MV-4-11 (cell line): ENCODE measurements around the gene CHRM2.

ENCODE experiments used
- DNase-seq: peaks from one replicate; lab custom pipeline; 2025; lab: John Stamatoyannopoulos, UW

CHRM2 gene

GRCh38 chr7:136964347-136964746 lies 95.9 kb downstream of the CHRM2 start:
- DNase-seq: no peak

DNA sequence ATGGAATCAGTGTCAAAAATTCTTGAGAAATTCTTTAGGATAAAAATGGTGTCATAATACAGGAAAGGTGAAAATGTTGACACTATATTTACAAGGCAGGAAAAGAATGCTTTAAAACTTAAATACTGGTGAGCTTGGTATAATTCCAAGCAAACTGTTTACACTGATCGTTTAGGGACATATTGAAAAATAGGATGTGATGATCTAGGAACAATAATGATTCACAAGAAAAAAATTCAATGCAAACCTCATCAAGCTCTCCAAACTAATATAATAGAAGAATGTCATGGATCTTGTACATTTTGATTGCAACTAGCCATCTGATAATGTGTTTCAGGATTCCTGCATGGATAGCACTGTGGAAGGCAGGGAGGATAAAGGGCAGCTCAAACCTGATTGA lies 98.4 kb downstream of the CHRM2 start:
- no peak for DNase-seq

DNA sequence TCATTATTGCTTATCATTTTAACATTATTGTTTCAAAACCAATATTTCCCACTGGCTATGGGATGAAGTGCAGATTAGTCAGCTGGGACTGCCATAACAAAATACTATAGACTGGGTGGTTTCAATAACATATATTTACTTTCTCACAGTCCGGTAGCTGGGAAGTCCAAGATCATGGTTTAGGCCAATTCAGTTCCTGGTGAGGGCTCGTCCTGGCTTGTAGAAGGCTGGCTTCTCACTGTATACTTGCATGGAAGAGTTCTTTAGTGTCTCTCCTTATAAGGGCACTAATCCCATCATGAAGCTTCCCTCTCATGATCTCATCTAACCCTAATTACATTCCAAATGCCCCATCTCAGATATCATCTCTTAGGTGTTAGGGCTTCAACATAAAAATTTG lies 101.3 kb downstream of the CHRM2 start:
- no peak for DNase-seq

GRCh38 chr7:136971776-136972175 lies 103.3 kb downstream of the CHRM2 start:
- no peak for DNase-seq

DNA sequence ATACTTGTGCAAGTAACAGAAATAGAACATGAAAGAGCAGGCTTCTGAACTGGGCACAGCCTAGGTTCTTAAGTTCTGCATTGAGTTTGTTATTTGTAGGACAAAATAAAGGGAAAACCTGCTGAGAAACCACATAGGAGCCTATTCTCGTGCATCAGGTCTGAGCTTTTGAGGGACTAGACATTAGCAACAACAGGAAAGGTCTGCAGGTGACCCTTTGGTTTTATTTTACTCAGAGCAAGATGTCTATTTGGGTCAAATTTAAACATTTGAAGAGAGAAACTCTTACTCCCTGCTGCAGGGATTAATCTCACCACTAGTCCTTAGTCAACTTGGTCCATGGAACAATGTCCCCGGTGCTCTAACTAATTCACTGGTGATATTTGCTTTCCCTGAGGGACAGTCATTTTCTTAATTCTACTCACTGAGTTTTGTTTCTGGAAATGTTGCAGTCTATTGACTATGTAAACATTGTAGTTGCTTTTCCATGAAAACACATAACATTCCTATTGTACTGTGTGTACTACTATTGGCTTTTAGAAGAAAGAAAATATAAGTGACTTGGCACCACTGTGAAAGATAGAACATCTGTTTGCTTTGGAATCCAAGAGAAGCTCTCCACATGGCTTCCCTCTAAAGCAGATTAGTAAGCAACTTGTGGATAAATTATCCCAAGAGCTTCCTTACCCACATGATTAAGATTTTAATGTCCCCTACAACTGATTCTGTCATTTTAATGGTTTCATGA lies 108.2 kb downstream of the CHRM2 start:
- DNase-seq: no peak

DNA sequence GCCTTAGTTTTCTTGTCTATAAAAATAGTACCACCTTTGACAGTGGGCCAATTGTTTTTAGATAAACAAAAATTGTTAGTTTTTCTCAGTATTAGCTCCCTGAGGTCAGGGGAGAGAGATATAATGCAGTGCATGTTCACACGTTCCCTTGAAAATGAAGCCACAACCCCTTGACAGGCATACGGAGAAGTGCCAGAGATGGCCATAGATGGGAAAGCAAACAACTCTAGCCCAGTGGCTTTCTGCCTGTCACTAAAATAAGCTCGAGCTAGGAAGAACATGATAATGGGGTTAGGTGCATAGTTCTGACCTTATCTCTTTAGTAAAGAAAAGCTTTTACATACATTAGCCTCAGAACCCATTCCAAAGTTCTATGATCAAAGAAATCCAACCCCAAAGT lies 124.9 kb downstream of the CHRM2 start:
- DNase-seq: no peak

DNA sequence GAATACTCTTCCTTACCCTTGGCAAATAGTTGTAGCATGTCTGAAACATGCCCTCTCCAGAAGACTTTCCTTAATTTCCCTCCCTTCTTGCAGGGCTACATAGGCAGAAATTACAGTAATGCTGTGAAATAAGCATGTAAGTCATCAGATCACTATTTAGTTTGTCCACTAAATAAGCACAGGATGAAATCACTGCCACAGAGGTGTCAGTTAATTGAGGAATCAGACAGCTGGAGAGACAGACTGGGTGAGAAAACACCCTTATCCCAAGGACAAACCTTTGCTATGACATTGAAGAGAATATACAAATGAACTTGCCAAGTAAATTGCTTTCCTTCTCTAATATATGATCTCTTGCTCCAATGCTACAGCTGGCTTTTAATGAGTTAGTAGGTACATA lies 129.3 kb downstream of the CHRM2 start:
- no peak for DNase-seq

- DNase-seq: no peak
Observed at GRCh38 chr7:136998495-136998894, 130.0 kb downstream of the CHRM2 start.

DNA sequence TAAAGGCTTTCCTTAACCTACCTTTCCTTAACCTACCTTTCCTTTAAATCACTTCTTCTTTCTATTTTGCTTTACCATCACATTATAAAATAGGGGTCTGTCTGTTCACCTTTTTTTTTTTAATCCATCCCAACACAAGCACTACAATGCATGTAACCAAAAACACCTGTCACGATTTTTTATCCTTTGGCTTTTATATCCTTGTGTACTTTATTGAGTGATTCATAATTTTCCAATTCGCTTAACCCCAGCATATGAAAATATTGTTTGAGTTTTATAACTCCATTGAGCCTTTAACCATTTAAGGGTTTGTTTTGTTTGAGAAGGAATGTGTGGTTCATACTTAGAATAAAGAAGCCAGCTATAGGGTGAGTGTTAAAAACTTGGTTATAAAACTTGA lies 132.2 kb downstream of the CHRM2 start:
- no peak for DNase-seq

GRCh38 chr7:137001041-137001440 lies 132.6 kb downstream of the CHRM2 start:
- DNase-seq: no peak

- no peak for DNase-seq
Observed at GRCh38 chr7:137001478-137001877, 133.0 kb downstream of the CHRM2 start.

DNA sequence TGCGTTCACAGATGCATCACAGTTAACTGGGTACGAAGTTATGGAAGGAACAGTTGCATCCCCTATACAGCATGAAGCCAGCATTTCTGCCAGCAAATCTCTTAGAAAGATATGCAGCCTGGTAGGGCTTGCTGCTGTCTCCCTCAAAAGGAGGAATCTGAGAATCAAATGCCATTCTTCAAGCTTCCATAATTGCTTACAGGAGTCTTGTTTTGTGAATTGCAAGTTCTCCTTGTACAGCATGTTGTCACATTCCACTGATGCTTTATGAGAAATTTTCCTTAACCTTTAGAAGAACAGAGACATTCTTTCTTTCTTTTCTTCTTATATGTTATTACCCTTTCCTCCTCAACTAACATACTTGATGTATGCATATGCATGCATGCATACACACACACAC lies 134.6 kb downstream of the CHRM2 start:
- no peak for DNase-seq

DNA sequence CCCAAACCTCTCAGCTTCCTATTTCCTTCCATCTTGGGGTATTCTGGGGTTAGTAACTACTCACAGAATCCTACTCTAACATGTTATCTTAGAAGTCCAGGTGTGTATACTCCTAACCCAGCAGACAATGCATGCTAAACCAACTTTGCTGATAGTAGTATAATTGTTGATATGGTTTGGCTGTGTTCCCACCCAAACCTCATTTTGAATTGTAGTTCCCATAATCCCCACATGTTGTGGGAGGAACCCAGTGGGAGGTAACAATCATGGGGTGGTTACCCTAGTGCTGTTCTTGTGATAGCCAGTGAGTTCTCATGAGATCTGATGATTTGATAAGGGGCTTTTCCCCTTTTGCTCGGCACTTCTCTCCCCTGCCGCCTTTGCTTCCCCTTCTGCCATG lies 135.1 kb downstream of the CHRM2 start:
- no peak for DNase-seq

DNA sequence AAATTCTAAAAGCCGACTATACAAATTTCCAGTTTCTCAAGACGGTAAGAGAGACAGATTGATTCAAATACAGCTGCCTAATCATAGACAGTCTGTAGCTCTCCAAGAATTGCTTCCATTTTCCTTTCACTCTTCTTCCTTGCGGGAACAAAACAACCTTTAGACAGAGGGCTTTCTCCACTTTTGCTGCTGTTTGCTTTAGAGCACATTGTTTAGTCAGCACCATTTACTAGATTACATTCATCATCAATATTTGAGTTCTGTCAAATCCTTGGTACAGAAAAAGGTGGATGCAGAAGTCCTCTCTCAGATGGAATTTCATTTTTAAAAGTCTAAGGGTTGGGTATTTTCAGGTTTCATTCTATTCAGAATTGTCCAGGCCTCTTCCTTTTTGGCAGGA lies 137.4 kb downstream of the CHRM2 start:
- no peak for DNase-seq

DNA sequence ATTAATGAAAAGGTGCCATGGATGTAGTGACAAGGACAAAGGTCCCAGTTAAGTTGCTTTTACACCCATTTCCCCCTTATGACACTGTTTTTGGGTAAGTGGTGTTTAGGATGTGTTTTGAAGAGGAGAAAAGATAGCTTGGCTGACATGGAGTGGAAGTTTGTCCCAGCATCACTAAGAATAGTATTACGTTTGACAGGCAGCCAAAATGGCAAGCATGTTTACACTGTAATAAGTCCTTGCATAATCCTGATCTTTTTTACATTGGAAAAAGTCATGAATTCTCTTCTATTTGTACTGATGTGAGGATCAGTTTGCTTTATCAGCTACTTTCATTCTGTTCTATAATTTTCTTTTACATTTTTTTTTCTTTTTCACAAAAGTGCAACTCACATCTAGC lies 137.8 kb downstream of the CHRM2 start:
- no peak for DNase-seq

DNA sequence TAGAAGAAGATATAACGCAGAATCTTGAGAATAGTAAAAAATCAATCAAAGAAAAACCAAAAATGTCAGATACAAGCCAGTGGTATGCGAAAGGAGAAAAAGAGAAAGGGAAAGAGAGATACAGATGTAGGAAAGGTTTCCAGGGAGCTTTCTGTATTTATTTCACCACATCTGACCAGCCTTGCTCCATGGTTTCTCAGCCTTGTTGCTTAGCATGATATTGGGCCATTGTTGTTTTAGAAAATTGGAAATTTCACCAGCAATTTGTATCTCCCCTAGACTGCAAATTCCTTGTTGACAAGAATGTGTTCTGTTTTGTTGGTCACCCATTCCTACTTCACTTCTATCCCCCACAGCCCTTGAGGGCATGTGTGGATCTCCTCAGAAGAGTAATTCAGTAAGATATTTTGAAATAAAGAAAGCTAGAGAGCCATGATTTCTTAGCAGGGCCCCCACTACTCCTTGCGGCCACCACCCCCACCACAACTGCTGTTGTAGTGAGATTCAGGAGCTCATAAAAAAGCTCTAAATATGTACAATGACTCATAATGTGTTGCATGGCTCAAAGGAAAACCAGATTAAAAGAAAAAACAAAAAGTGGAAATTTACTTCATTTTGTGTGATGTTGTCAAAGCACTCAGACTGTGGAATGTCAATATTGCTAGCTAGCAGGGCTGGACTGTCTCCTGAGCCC lies 138.7 kb downstream of the CHRM2 start:
- no peak for DNase-seq

DNA sequence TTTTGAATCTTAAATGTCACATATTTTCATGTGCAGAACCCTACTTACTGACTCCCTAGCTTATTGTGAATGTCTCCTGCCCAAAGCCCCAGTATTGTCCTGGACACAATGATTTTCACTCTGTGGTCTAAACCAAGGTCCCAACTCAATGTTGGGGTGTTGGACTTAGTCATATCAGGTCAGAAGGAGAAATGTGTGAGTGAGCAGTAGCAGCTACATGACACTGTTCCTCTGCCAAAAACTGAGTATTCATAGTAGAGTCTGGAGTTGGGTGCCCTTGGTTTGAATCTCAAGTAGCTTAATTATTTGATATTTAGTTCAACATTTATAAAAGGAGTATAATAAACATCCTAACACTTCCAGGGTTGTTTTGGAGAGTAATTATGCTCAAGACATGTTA lies 141.0 kb downstream of the CHRM2 start:
- DNase-seq: no peak

GRCh38 chr7:137015015-137015414 lies 146.6 kb downstream of the CHRM2 start:
- DNase-seq: no peak

- no peak for DNase-seq
Observed at GRCh38 chr7:137017221-137017620, 148.8 kb downstream of the CHRM2 start.

DNA sequence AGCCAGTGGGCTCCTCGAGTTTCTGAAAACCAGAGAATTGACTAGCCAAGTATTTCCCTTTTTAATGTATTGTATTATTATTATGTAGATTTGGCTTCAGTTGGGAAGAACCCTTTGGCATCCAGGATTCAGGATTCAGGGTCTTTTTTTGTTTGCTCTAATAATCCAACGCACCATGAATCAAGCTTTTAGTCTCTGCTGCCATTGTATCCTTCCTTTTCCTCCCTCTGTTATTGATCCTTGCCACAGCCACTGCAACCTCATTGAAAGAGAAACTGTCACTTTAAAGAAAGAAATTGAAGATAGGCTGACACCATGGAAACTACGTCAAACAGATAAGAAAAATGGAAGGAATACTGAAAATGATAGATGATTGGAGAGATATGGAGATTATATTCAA lies 150.0 kb downstream of the CHRM2 start:
- no peak for DNase-seq

- no peak for DNase-seq
Observed at GRCh38 chr7:137020351-137020750, 151.9 kb downstream of the CHRM2 start.

- no peak for DNase-seq
Observed at GRCh38 chr7:137025469-137026175, 157.2 kb downstream of the CHRM2 start.

GRCh38 chr7:137026176-137026500 lies 157.7 kb downstream of the CHRM2 start:
- no peak for DNase-seq
